Skin epidermis (tissue), 12 donors: ENCODE results near the gene ATF7IP.
A peak's percentile ranks its signal among the peaks of the same experiment; 100 is the strongest.

Experiments used
- H3K27ac ChIP-seq, 21 experiments: fragments of 200-600 bp; sonication (generic) in 11 of 21; one replicate each; pipeline ENCODE4 v1.5.0; 2020; ENCODE audit warnings: mild to moderate bottlenecking in 3 of 21, inconsistent platforms in 2 of 21, moderate library complexity in 2 of 21
- H3K4me3 ChIP-seq, 7 experiments: fragments of 200-600 bp; sonication (generic) in 2 of 7; one replicate each; pipeline ENCODE4 v1.5.0; 2020; ENCODE audit warnings: inconsistent platforms in 2 of 7, mild to moderate bottlenecking in 2 of 7, moderate library complexity in 1 of 7

ATF7IP gene

GRCh38 chr12:14454098-14454907 is 88.8 kb downstream of the ATF7IP start:
- H3K4me3 ChIP-seq: no peak overlapping the region
- H3K27ac ChIP-seq: no peak overlapping the region

- Histone ChIP-seq H3K27ac (no peak overlapping the region), H3K4me3 (no peak overlapping the region)
Measured at GRCh38 chr12:14460212-14460841, 94.8 kb downstream of the ATF7IP start.

- no peak overlapping the region for H3K27ac ChIP-seq
Measured at GRCh38 chr12:14471497-14471896, 106.0 kb downstream of the ATF7IP start.

GRCh38 chr12:14473707-14474287 is 108.3 kb downstream of the ATF7IP start:
- Histone ChIP-seq H3K27ac (no peak overlapping the region), H3K4me3 (no peak overlapping the region)

More at GRCh38 chr12:14471497-14471896, 106.0 kb downstream of the ATF7IP start:
- H3K4me3 ChIP-seq: no peak overlapping the region

- Histone ChIP-seq H3K4me3 (no peak overlapping the region), H3K27ac (no peak overlapping the region)
Measured at GRCh38 chr12:14479004-14479403, 113.5 kb downstream of the ATF7IP start.

GRCh38 chr12:14481201-14481600 is 115.7 kb downstream of the ATF7IP start:
- H3K4me3 ChIP-seq: no peak overlapping the region
- no peak overlapping the region for H3K27ac ChIP-seq

GRCh38 chr12:14482361-14482760 is 116.9 kb downstream of the ATF7IP start:
- H3K4me3 ChIP-seq: no peak overlapping the region
- H3K27ac ChIP-seq: no peak overlapping the region

GRCh38 chr12:14482886-14483285 is 117.4 kb downstream of the ATF7IP start:
- no peak overlapping the region for H3K27ac ChIP-seq

GRCh38 chr12:14495326-14495725 is 129.8 kb downstream of the ATF7IP start:
- Histone ChIP-seq H3K27ac (no peak overlapping the region), H3K4me3 (no peak overlapping the region)

More at GRCh38 chr12:14482886-14483285, 117.4 kb downstream of the ATF7IP start:
- H3K4me3 ChIP-seq: no peak overlapping the region

GRCh38 chr12:14505626-14506596 is 140.4 kb downstream of the ATF7IP start:
- Histone ChIP-seq H3K4me3 (no peak overlapping the region), H3K27ac (no peak overlapping the region)

- no peak overlapping the region for H3K27ac ChIP-seq
Measured at GRCh38 chr12:14510574-14510973, 145.1 kb downstream of the ATF7IP start.

GRCh38 chr12:14514154-14514842 is 148.8 kb downstream of the ATF7IP start:
- H3K27ac ChIP-seq: peak overlapping the region in 12 of 21 experiments; percentile 11 to 67 (median 42)
- H3K4me3 ChIP-seq: no peak overlapping the region

More at GRCh38 chr12:14510574-14510973, 145.1 kb downstream of the ATF7IP start:
- H3K4me3 ChIP-seq: no peak overlapping the region

GRCh38 chr12:14514946-14515345 is 149.5 kb downstream of the ATF7IP start:
- Histone ChIP-seq H3K4me3 (no peak overlapping the region), H3K27ac (peak overlapping the region in 11 of 21 experiments; percentile 11 to 67 (median 43))

GRCh38 chr12:14521822-14522221 is 156.3 kb downstream of the ATF7IP start:
- Histone ChIP-seq H3K27ac (no peak overlapping the region), H3K4me3 (no peak overlapping the region)

- H3K4me3 ChIP-seq: no peak overlapping the region
- H3K27ac ChIP-seq: no peak overlapping the region
Measured at GRCh38 chr12:14525964-14526363, 160.5 kb downstream of the ATF7IP start.

- Histone ChIP-seq H3K4me3 (no peak overlapping the region), H3K27ac (no peak overlapping the region)
Measured at GRCh38 chr12:14532152-14532551, 166.7 kb downstream of the ATF7IP start.

GRCh38 chr12:14537088-14537487 is 171.6 kb downstream of the ATF7IP start:
- Histone ChIP-seq H3K27ac (no peak overlapping the region), H3K4me3 (no peak overlapping the region)

- no peak overlapping the region for H3K4me3 ChIP-seq
- H3K27ac ChIP-seq: no peak overlapping the region
Measured at GRCh38 chr12:14540801-14541462, 175.4 kb downstream of the ATF7IP start.
